Fibroblast of skin of scalp (primary cell): ENCODE measurements around the gene ZMYND8.
"Not testable (repeated sequence)": the region's sequence is repeated elsewhere in the genome, so short reads cannot be mapped to it uniquely, and the experiment has no call there.

Experiments
- DNase-seq: peaks from one replicate; pipeline ENCODE4 v3.0.0-alpha.2; 2013

The ZMYND8 gene

GRCh38 chr20:47370850-47371782 lies 14.6 kb upstream of the ZMYND8 start:
- DNase-seq: no peak

- no peak for DNase-seq
These were observed 13.7 kb upstream of the ZMYND8 start for GRCh38 chr20:47370214-47370613.

- no peak for DNase-seq
These were observed 11.8 kb upstream of the ZMYND8 start for GRCh38 chr20:47368301-47368700.

- DNase-seq: not testable (repeated sequence)
These were observed 9.8 kb upstream of the ZMYND8 start for GRCh38 chr20:47366301-47366700.

GRCh38 chr20:47365023-47365764 lies 8.7 kb upstream of the ZMYND8 start:
- DNase-seq: no peak

GRCh38 chr20:47362361-47363219 lies 6.1 kb upstream of the ZMYND8 start:
- no peak for DNase-seq

GRCh38 chr20:47361057-47361915 lies 4.8 kb upstream of the ZMYND8 start:
- DNase-seq: no peak

GRCh38 chr20:47360297-47361056 lies 4.0 kb upstream of the ZMYND8 start:
- DNase-seq: peak; percentile 73

- DNase-seq: no peak
These were observed 3.2 kb upstream of the ZMYND8 start for GRCh38 chr20:47359530-47360296.

- peak; percentile 95 for DNase-seq
These were observed 2.4 kb upstream of the ZMYND8 start for GRCh38 chr20:47358672-47359529.

GRCh38 chr20:47358039-47358671 lies 1.7 kb upstream of the ZMYND8 start:
- no peak for DNase-seq

GRCh38 chr20:47357296-47358038 lies 968 bp upstream of the ZMYND8 start:
- peak; percentile 88 for DNase-seq

GRCh38 chr20:47356220-47356525 lies 326 bp downstream of the ZMYND8 start:
- no peak for DNase-seq

GRCh38 chr20:47355489-47356219 lies 845 bp downstream of the ZMYND8 start:
- DNase-seq: no peak

- DNase-seq: no peak
These were observed 1.6 kb downstream of the ZMYND8 start for GRCh38 chr20:47354714-47355488.

- no peak for DNase-seq
These were observed 2.1 kb downstream of the ZMYND8 start for GRCh38 chr20:47354464-47354713.
